ENCODE results near the gene PAK5. TPM values are rescaled to one million over a fixed set of nuclear protein-coding genes. Genes with fewer than 3 reads are reported as not detected.

The PAK5 gene
- total RNA-seq, 1 donor = not detected

DNA sequence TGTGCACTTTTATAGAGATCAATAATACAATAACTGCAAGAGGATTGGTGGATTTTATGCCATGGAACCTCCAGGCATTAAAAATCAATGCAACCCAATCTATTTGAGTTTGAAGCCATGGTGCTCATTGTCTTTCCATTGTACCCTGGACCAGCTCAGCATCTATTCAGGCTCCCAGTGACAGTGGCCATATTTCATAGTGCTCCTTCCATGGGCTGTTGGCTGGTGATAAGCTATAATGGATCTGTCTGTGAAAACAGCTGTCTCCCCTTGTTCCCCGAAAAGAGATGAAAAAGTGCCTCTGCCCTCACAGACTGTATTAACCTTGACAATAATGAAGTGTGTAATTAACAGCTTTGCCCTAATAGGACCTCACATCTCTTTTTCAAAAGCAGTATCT lies 250.2 kb downstream of the PAK5 start:
- no peak for DNase-seq (ENCODE audit: low read depth)
- TF ChIP-seq, protein P1, sequence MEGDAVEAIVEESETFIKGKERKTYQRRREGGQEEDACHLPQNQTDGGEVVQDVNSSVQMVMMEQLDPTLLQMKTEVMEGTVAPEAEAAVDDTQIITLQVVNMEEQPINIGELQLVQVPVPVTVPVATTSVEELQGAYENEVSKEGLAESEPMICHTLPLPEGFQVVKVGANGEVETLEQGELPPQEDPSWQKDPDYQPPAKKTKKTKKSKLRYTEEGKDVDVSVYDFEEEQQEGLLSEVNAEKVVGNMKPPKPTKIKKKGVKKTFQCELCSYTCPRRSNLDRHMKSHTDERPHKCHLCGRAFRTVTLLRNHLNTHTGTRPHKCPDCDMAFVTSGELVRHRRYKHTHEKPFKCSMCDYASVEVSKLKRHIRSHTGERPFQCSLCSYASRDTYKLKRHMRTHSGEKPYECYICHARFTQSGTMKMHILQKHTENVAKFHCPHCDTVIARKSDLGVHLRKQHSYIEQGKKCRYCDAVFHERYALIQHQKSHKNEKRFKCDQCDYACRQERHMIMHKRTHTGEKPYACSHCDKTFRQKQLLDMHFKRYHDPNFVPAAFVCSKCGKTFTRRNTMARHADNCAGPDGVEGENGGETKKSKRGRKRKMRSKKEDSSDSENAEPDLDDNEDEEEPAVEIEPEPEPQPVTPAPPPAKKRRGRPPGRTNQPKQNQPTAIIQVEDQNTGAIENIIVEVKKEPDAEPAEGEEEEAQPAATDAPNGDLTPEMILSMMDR (IDR thresholded peaks at IDR 0.05; ENCODE audit: insufficient read depth, low read length) = no peak
- H3K4me3 ChIP-seq (ENCODE audit: low read depth, low read length) = no peak overlapping the region

DNA sequence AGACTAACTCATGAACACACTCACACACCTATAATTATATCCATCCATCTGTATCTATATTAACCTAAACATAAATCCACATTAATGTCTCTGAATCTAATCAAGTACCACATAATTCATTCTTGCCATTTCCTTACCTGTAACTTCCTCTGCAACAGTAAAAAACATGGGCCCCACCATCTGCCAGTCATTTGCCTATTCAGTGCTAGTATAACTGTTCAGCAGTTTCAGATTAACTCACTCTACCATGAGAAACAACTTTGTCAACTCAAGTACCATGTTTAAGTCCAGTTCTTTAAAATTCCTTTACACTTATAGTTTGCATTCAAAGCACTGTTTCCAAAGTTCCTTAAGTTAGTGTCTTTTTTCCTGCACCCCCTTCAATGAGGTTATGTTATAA lies 255.7 kb downstream of the PAK5 start:
- TF ChIP-seq, protein P1 (IDR thresholded peaks at IDR 0.05; ENCODE audit: insufficient read depth, low read length) = no peak
- no peak for DNase-seq (ENCODE audit: low read depth)
- H3K4me3 ChIP-seq (ENCODE audit: low read depth, low read length) = no peak overlapping the region

DNA sequence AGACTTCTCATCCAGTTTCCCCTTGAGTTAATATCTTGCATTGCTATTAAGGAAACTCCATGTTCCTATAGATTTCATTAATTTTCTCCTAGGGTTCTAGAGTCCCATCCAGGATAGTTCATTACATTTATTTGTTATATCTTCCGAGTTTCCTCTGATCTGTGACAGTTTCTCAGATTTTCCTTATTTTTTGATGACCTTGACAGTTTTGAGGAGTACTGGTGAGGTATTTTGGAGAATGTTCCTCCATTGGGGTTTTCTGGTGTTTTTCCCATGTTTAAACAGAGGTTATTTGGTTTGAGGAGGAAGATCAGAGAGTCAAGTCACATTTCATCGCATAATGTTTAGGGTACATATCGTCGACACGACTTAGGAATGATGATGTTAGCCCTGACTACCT lies 256.7 kb downstream of the PAK5 start:
- no peak overlapping the region for H3K4me3 ChIP-seq (ENCODE audit: low read depth, low read length)
- no peak for DNase-seq (ENCODE audit: low read depth)
- TF ChIP-seq, protein P1 (IDR thresholded peaks at IDR 0.05; ENCODE audit: insufficient read depth, low read length) = no peak

DNA sequence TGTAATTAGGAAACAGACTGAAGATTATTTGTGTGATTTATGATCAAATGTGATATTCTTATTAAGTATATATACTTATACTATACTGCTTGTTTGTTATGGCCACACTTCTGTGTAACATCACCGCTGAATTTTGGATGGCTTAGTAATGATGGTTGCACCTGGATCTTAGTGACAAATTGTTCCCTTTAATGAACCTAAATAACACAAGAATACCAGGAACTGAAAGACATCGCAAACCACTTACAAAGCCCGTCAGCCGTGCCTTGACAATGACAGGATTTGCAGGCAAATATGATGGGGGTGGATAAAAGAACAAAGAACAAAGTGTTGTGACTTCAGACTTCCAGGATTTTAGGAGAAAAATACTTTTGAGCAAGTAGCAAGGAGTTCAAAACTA lies 257.4 kb downstream of the PAK5 start:
- TF ChIP-seq, protein P1 (IDR thresholded peaks at IDR 0.05; ENCODE audit: insufficient read depth, low read length) = no peak
- H3K4me3 ChIP-seq (ENCODE audit: low read depth, low read length) = no peak overlapping the region
- DNase-seq (ENCODE audit: low read depth) = no peak

DNA sequence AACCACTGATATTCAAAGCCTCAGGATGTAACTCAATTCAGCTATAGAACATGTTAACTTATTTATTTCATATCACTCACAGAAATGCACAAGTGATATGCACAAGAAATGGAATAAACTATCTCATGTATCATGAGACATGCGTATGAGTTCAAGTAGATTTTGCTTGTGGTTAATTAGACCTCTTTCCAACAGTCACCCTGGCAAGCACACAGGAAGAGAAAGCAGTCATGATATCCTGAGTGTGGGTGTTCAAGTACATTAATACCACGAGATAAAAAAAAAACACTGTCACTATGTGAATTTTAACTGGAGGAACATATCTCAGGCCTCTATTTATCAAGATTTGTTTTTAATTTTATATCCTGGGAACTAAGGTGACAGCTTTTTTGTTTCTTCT lies 260.3 kb downstream of the PAK5 start:
- DNase-seq (ENCODE audit: low read depth) = no peak

DNA sequence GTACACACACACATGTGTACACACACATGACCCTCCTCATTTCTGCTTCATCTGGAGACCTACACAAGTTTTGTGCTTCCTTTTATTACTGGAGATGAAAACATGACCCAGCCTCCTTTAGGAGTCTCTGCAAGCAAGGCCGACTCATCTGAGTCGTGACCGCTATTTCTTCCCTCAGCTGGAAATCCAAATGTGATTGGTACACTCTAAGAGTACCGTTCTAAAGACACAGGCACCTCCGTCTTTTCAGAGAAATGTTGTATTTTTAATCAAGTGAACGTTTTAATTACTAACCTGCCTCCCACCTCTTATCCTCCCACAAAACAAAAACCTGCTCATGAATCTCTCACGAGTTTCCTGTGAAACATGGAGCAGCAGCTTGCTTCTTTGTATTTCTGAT lies 261.5 kb downstream of the PAK5 start:
- DNase-seq (ENCODE audit: low read depth) = no peak
- no peak overlapping the region for H3K4me3 ChIP-seq (ENCODE audit: low read depth, low read length)
- TF ChIP-seq, protein P1 (IDR thresholded peaks at IDR 0.05; ENCODE audit: insufficient read depth, low read length) = no peak

More for the DNA sequence above, 260.3 kb downstream of the PAK5 start:
- TF ChIP-seq, protein P1 (IDR thresholded peaks at IDR 0.05; ENCODE audit: insufficient read depth, low read length) = no peak
- no peak overlapping the region for H3K4me3 ChIP-seq (ENCODE audit: low read depth, low read length)

DNA sequence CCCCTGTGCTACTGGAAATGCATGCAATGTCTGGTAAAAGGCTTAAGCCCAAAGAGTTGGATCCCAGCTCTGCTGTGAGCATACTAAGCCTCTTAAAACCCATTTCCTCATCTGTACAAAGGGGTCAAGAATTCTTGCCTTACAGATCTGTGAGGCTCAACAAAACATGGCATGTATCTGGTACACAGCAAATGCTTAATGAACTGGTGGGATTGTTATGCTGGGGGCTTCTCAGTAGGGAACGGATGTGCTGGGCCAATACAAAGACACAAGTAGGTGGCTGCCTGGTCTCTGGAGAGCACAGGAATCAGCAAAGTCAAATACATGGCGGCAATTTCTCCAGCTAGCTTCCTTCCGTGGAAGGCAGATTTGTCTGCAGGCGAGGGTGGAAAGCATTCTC lies 262.2 kb downstream of the PAK5 start:
- TF ChIP-seq, protein P1 (IDR thresholded peaks at IDR 0.05; ENCODE audit: insufficient read depth, low read length) = no peak
- DNase-seq (ENCODE audit: low read depth) = no peak
- no peak overlapping the region for H3K4me3 ChIP-seq (ENCODE audit: low read depth, low read length)

All from fibroblast of the aortic adventitia (primary cell).